A549 (cell line): ENCODE data around the gene EPS8L2. TPM values are rescaled to one million over a fixed set of nuclear protein-coding genes. Genes with fewer than 3 reads are reported as not detected.
A peak's percentile ranks its signal among the peaks of the same experiment; 100 is the strongest.

Source experiments
- ATAC-seq, 2 experiments: fragments of 200-7000 bp in 1 of 2; fragments of >200 bp in 1 of 2; cut with Nextera tagmentation in 1 of 2; cut with Tn5 transposase in 1 of 2; 3 replicates each; pipeline versions ENCODE4 v1.8.0 to v1.9.1; 2018 to 2020; ENCODE audit warnings: mild to moderate bottlenecking in 1 of 2, moderate library complexity in 1 of 2
- CTCF ChIA-PET: fragments of 300-600 bp; sonication (Branson Sonifier 250); formaldehyde crosslinking; extraction: SDS; loops from one replicate; lab custom pipeline; 2021; ENCODE audit warnings: antibody characterized with exemption, inconsistent platforms; lab: Yijun Ruan, JAX
- POLR2A ChIA-PET: fragments of 350-600 bp; formaldehyde crosslinking; extraction: SDS; loops from one replicate; lab custom pipeline; 2021; ENCODE audit warnings: antibody characterized with exemption, inconsistent platforms; lab: Yijun Ruan, JAX
- DNase-seq, 2 experiments: peaks; one replicate each; pipeline versions ENCODE4 v3.0.0 to v3.0.0-alpha.2; 2011 to 2016; ENCODE audit warnings: low read depth in 1 of 2, low spot score in 1 of 2
- FAIRE-seq: peaks from 2 replicates; lab custom pipeline; 2011; peaks lifted over from hg19 to GRCh38; lab: Jason Lieb, UNC
- H3K27ac ChIP-seq, 2 experiments: fragments of >200 bp; sonication (Bioruptor Twin); formaldehyde crosslinking; 3 replicates each; pipeline ENCODE4 v1.5.1; 2016 to 2017
- H3K4me1 ChIP-seq: fragments of >200 bp; sonication (Bioruptor Twin); formaldehyde crosslinking; 3 replicates; pipeline ENCODE4 v1.6.1; 2016
- H3K4me2 ChIP-seq: fragments of >200 bp; sonication (Bioruptor Twin); formaldehyde crosslinking; 3 replicates; pipeline ENCODE4 v1.6.1; 2016
- H3K4me3 ChIP-seq: fragments of >200 bp; sonication (Bioruptor Twin); formaldehyde crosslinking; 3 replicates; pipeline ENCODE4 v1.5.1; 2016
- H3K9me3 ChIP-seq: fragments of >200 bp; sonication (Bioruptor Twin); formaldehyde crosslinking; 3 replicates; pipeline ENCODE4 v1.6.1; 2016
- BCL3 ChIP-seq: fragments of >200 bp; sonication (Bioruptor Twin); formaldehyde crosslinking; IDR thresholded peaks from 3 replicates; pipeline ENCODE4 v1.6.1; 2016
- BHLHE40 ChIP-seq: IDR thresholded peaks from 2 replicates; pipeline ENCODE4 v1.6.1; 2012; ENCODE audit warnings: low read depth, low read length, inconsistent platforms
- CBX8 ChIP-seq: fragments of 200-600 bp; sonication (generic); IDR thresholded peaks from 2 replicates; pipeline ENCODE4 v1.6.1; 2016
- CEBPB ChIP-seq, 2 experiments: fragments of >200 bp in 1 of 2; sonication (Bioruptor Twin) in 1 of 2; formaldehyde crosslinking in 1 of 2; IDR thresholded peaks; 2 replicates each; pipeline ENCODE4 v1.6.1; 2012 to 2016
- CHD2 ChIP-seq: fragments of 150-350 bp; IDR thresholded peaks from 2 replicates; pipeline ENCODE4 v1.6.1; 2014; ENCODE audit warnings: low read length; ENCODE audit not compliant: partially characterized antibody
- CTCF ChIP-seq: fragments of >200 bp; sonication (Bioruptor Twin); formaldehyde crosslinking; IDR thresholded peaks from 3 replicates; pipeline ENCODE4 v1.5.1; 2016
- E2F6 ChIP-seq: IDR thresholded peaks from 2 replicates; pipeline ENCODE4 v1.6.1; 2012; ENCODE audit warnings: low read depth, borderline replicate concordance
- EHMT2 ChIP-seq: fragments of 200-600 bp; sonication (generic); IDR thresholded peaks from 2 replicates; pipeline ENCODE4 v1.6.1; 2016; ENCODE audit warnings: antibody characterized with exemption, low read depth, mild to moderate bottlenecking, moderate library complexity
- FOSL2 ChIP-seq, 2 experiments: fragments of 450-650 bp in 1 of 2; fragments of >200 bp in 1 of 2; sonication (Bioruptor Twin) in 1 of 2; formaldehyde crosslinking; IDR thresholded peaks; 2 replicates each; pipeline versions ENCODE4 v1.5.0 to v1.6.1; 2016 to 2020; ENCODE audit warnings: mild to moderate bottlenecking in 1 of 2, moderate library complexity in 1 of 2
- GATA3 ChIP-seq: IDR thresholded peaks from 2 replicates; pipeline ENCODE4 v1.6.1; 2012; ENCODE audit warnings: borderline replicate concordance
- HDAC2 ChIP-seq: fragments of 200-600 bp; sonication (generic); IDR thresholded peaks from 2 replicates; pipeline ENCODE4 v1.6.1; 2016
- HOXA7 ChIP-seq: fragments of 250-450 bp; sonication (Bioruptor Pico); IDR thresholded peaks from 2 replicates; pipeline ENCODE4 v1.5.0; 2020; ENCODE audit warnings: mild to moderate bottlenecking, moderate library complexity
- JUNB ChIP-seq: fragments of >200 bp; sonication (Bioruptor Twin); formaldehyde crosslinking; IDR thresholded peaks from 2 replicates; pipeline ENCODE4 v1.6.1; 2016
- MAX ChIP-seq: IDR thresholded peaks from 2 replicates; pipeline ENCODE4 v1.6.1; 2012
- NFE2L2 ChIP-seq: fragments of 150-350 bp; conservative IDR thresholded peaks from 2 replicates; pipeline ENCODE4 v1.6.1; 2014; ENCODE audit warnings: low read length
- NPAS2 ChIP-seq: fragments of 250-450 bp; sonication (Bioruptor Pico); IDR thresholded peaks from 2 replicates; pipeline ENCODE4 v1.8.0; 2022; ENCODE audit warnings: mild to moderate bottlenecking, moderate library complexity, borderline replicate concordance
- PHF8 ChIP-seq: fragments of 200-600 bp; sonication (generic); IDR thresholded peaks from 2 replicates; pipeline ENCODE4 v1.6.1; 2016; ENCODE audit warnings: low read depth, mild to moderate bottlenecking, antibody characterized with exemption, moderate library complexity, borderline replicate concordance
- POLR2A ChIP-seq: IDR thresholded peaks from 2 replicates; pipeline ENCODE4 v1.6.1; 2012; ENCODE audit warnings: mild to moderate bottlenecking, low read length
- RAD21 ChIP-seq, 2 experiments: fragments of >200 bp in 1 of 2; sonication (Bioruptor Twin) in 1 of 2; formaldehyde crosslinking in 1 of 2; IDR thresholded peaks in 1 of 2; conservative IDR thresholded peaks in 1 of 2; 2 replicates in 1 of 2; 3 replicates in 1 of 2; pipeline ENCODE4 v1.6.1; 2012 to 2018; ENCODE audit warnings: inconsistent platforms in 1 of 2
- RFX5 ChIP-seq: fragments of 450-650 bp; IDR thresholded peaks from 2 replicates; pipeline ENCODE4 v1.7.1; 2014; ENCODE audit warnings: antibody characterized with exemption, mild to moderate bottlenecking, moderate library complexity
- SMC3 ChIP-seq: fragments of >200 bp; sonication (Bioruptor Twin); formaldehyde crosslinking; IDR thresholded peaks from 3 replicates; pipeline ENCODE4 v1.6.1; 2018; ENCODE audit warnings: inconsistent platforms
- SREBF2 ChIP-seq: fragments of 450-650 bp; IDR thresholded peaks from 2 replicates; pipeline ENCODE4 v1.6.1; 2014; ENCODE audit warnings: mild to moderate bottlenecking, moderate library complexity
- TFCP2L1 ChIP-seq: fragments of 250-450 bp; sonication (Bioruptor Pico); IDR thresholded peaks from 2 replicates; pipeline ENCODE4 v1.5.0; 2021; ENCODE audit warnings: mild to moderate bottlenecking
- TP53 ChIP-seq: fragments of 250-450 bp; sonication (Bioruptor Pico); IDR thresholded peaks from 2 replicates; pipeline ENCODE4 v1.5.0; 2021; ENCODE audit warnings: mild to moderate bottlenecking, moderate library complexity
- USF2 ChIP-seq: fragments of 450-650 bp; IDR thresholded peaks from 2 replicates; pipeline ENCODE4 v1.6.1; 2014; ENCODE audit warnings: antibody characterized with exemption
- ZSCAN20 ChIP-seq: fragments of 250-450 bp; sonication (Bioruptor Pico); IDR thresholded peaks from 2 replicates; pipeline ENCODE4 v1.8.0; 2022; ENCODE audit warnings: mild to moderate bottlenecking, moderate library complexity
- WGBS: methylation state at CpG from one replicate; pipeline ENCODE4 v1.1.6; 2017; ENCODE audit errors: missing lambda C conversion rate; 5-methylcytosine and 5-hydroxymethylcytosine counted together
- polyA plus RNA-seq, 4 experiments: library from polyadenylated mRNA; depleted of rRNA in 3 of 4; stranded (reverse); fragments of >200 nt; fragmentation: RNase III in 1 of 4; extraction: RNeasy Plus Mini Kit Qiagen cat#74134 plus additional on column Dnase treatment in 1 of 4; gene quantifications; 2 replicates in 3 of 4; 3 replicates in 1 of 4; pipeline ENCODE4 v1.2.3, GENCODE V29; 2011 to 2017
- TF ChIP-seq, protein P1 (sequence below): fragments of 200-600 bp; sonication (generic); IDR thresholded peaks from 2 replicates; pipeline ENCODE4 v1.6.1; 2016; ENCODE audit warnings: antibody characterized with exemption, mild to moderate bottlenecking, moderate library complexity

The EPS8L2 gene
- polyA plus RNA-seq, 2 of the 4 experiments (the other 2 are of a cell fraction) = 60.7 to 154 TPM

GRCh38 chr11:693887-694562 lies 12.0 kb upstream of the EPS8L2 start:
- ATAC-seq (no peak), FAIRE-seq (no peak), DNase-seq (no peak)
- ChIA-PET CTCF (interaction anchor here (0.9 to 26.0 kb wide), 3 partner anchors 11 to 31 kb away, joined by 3 to 599 read pairs (median 44); partner anchors contain the start of gene EPS8L2), POLR2A (interaction anchor here (2.3 kb wide), 1 partner anchor 33 kb away, joined by 14 read pairs; no protein-coding TSS in a partner anchor)
- WGBS = 75% methylated on average over 9 of the region's 15 CpGs
- H3K27ac ChIP-seq = peak overlapping the region; percentile 95 to 98
- H3K4me2 ChIP-seq = peak overlapping the region; percentile 93
- peak overlapping the region; percentile 81 for H3K4me3 ChIP-seq
- peaks cover 51% of the 10 kb centered on the region for H3K4me1 ChIP-seq
- no peaks in the 10 kb centered on the region for H3K9me3 ChIP-seq
- no peak for TF ChIP-seq USF2
- TF ChIP-seq CHD2 = no peak
- TF ChIP-seq CBX8 = no peak
- no peak for TF ChIP-seq EHMT2
- no peak for TF ChIP-seq BCL3
- no peak for TF ChIP-seq E2F6
- no peak for TF ChIP-seq POLR2A
- TF ChIP-seq SMC3 = no peak
- TF ChIP-seq HDAC2 = no peak
- TF ChIP-seq JUNB = no peak

- FAIRE-seq (no peak), DNase-seq (peak; percentile 37 to 97), ATAC-seq (peak; percentile 73 to 89)
- H3K9me3 ChIP-seq = no peaks in the 10 kb centered on the region
- H3K4me3 ChIP-seq = peak within 1 kb of the TSS; percentile 81
- H3K4me1 ChIP-seq = peaks cover 49% of the 10 kb centered on the region
- WGBS = 1% methylated on average over 27 of the region's 103 CpGs
- H3K27ac ChIP-seq = peak within 1 kb of the TSS; percentile 95 to 98
- ChIA-PET CTCF (interaction anchor here (1.0 to 26.0 kb wide), 5 partner anchors 12 to 38 kb away, joined by 3 to 599 read pairs (median 10); partner anchors contain the start of gene EPS8L2), POLR2A (interaction anchor here (0.7 to 2.9 kb wide), 7 partner anchors 11 to 144 kb away, joined by 3 to 41 read pairs (median 7); partner anchors contain the start of genes EPS8L2 and TALDO1)
- H3K4me2 ChIP-seq = peak within 1 kb of the TSS; percentile 93
- TF ChIP-seq NPAS2 (CRISPR knock-in tag) (peak; percentile 68), NFE2L2 (no peak), TP53 (CRISPR knock-in tag) (peak; percentile 71; the same call in 1 of the 2 replicates), ZSCAN20 (CRISPR knock-in tag) (no peak), CTCF (no peak), MAX (peak; percentile 94), FOSL2 (IDR thresholded peaks at IDR 0.05) (no peak), FOSL2 (CRISPR knock-in tag; IDR thresholded peaks at IDR 0.05) (peak; percentile 35; the same call in 1 of the 2 replicates), CEBPB (IDR thresholded peaks at IDR 0.05) (no peak), RAD21 (conservative IDR thresholded peaks at IDR 0.05 in 1 of 2, IDR thresholded peaks at IDR 0.05 in 1 of 2) (no peak), TFCP2L1 (CRISPR knock-in tag) (no peak), HOXA7 (CRISPR knock-in tag) (no peak), RFX5 (no peak), JUNB (no peak), GATA3 (no peak), PHF8 (no peak), SREBF2 (no peak), BHLHE40 (no peak)
- TF ChIP-seq, protein P1, sequence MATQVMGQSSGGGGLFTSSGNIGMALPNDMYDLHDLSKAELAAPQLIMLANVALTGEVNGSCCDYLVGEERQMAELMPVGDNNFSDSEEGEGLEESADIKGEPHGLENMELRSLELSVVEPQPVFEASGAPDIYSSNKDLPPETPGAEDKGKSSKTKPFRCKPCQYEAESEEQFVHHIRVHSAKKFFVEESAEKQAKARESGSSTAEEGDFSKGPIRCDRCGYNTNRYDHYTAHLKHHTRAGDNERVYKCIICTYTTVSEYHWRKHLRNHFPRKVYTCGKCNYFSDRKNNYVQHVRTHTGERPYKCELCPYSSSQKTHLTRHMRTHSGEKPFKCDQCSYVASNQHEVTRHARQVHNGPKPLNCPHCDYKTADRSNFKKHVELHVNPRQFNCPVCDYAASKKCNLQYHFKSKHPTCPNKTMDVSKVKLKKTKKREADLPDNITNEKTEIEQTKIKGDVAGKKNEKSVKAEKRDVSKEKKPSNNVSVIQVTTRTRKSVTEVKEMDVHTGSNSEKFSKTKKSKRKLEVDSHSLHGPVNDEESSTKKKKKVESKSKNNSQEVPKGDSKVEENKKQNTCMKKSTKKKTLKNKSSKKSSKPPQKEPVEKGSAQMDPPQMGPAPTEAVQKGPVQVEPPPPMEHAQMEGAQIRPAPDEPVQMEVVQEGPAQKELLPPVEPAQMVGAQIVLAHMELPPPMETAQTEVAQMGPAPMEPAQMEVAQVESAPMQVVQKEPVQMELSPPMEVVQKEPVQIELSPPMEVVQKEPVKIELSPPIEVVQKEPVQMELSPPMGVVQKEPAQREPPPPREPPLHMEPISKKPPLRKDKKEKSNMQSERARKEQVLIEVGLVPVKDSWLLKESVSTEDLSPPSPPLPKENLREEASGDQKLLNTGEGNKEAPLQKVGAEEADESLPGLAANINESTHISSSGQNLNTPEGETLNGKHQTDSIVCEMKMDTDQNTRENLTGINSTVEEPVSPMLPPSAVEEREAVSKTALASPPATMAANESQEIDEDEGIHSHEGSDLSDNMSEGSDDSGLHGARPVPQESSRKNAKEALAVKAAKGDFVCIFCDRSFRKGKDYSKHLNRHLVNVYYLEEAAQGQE = no peak
Measured at GRCh38 chr11:694563-695287, 11.3 kb upstream of the EPS8L2 start, which contains the start of gene DEAF1. Gene DEAF1, minus strand, starts transcription at chr11:695222. Its CDS starts 175 bp downstream, at chr11:695047.
